Middle frontal gyrus (tissue), 1 donor: ENCODE results near the gene CAPN3.

Experiments used
- DNase-seq: peaks from one replicate; pipeline ENCODE4 v3.0.0-alpha.2; 2015; ENCODE audit warnings: low spot score; ENCODE audit errors: extremely low spot score

CAPN3 gene

DNA sequence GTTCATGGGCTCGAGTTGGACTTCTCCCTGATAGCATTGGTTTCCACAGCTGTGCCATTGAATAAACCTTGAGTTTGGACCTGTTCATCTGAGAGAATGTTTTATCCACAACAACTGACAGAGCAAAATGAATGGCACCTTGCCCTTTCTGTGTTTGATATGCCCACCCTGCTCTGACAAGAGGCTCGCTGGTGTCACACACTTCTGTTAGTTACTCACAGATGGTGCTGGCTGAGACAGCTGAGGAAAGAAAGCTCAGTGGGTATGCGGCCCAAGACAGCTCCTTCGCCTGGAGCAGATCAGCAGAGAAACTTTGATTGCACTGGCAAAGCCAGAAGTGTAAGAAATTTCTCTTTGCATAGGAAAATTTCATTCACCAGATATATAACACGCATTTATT lies 2.5 kb upstream of the CAPN3 start:
- DNase-seq = no peak

DNA sequence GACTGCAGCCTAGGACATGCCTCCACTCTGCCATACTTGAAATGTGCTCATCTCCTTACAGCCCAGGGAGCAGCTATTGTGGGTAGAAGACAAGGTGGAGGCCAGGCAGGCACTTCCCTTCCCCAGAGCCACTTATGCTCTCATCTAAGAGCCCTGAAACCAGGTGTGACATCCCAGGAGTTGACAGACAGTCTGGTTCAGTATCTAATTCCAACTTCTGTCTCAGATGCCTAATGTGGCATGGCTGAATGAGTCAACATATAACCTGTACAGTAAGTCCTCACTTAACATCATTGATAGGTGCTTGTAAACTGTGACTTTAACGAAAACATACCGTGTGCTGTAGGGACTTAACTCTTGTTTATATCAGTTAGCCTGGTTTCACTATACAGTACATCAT lies 1.2 kb upstream of the CAPN3 start:
- DNase-seq = no peak

DNA sequence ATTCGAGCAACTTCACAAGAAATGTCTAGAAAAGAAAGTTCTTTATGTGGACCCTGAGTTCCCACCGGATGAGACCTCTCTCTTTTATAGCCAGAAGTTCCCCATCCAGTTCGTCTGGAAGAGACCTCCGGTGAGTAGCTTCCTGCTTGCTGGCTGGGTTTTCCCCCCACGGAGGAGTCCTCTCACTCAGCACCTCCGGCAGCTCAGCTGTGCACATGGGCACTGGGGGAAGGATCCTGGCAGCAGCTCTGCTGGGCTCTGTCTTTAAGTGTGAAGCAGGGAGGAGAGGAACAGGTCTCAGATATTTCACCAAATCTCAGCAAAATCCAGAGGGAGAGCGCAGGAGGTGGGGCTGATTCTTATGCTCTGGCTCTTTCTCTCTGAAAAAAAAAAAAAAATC lies 684 bp downstream of the CAPN3 start:
- DNase-seq = no peak

DNA sequence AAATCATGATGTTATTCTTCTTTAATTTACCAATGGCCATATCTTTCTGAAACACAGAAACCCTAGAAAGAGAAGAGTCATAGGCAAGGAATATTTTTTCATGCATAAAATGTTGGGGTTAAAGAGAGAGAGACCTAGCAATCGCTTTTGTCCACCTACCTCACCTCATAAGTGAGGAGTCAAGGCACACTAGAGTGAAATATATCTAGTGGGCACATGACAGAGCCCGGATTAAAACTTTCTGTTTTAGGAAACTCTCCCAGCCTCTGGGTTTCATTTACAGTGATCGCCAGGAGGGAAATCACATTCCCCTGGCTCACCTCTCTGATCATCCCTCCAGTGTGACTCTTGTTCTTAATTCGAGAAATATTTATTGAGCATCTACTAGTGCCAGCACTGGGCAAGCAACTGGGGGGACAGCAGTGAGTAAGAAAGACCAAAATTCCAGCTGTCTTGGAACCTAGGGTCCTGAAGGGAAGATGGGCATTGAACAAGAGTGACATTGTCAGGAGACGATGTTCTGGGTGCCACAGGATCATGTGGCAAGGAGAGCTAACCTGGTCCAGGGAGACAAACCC lies 1.3 kb downstream of the CAPN3 start:
- DNase-seq = no peak

- DNase-seq = no peak
Measured at GRCh38 chr15:42363487-42363886, 4.2 kb downstream of the CAPN3 start.

DNA sequence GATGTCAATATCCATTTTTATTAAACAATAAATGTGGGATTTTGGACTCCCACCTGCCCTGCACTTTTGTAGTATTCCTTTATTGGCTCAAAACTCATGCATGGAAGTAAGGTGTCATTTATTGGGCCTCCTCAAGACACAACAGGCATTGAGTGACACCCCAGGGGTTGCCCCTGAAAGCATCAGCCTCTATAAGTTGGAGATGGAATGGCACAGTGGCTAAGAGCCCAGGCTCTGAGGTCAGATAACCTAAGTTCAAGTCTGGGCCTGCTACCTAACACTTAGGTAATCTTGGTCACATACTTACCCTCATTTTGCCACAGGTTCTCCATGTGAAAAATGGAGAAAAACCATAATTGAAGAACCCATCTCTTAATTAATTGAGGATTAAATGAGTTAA lies 4.6 kb downstream of the CAPN3 start:
- no peak for DNase-seq

- no peak for DNase-seq
Measured at GRCh38 chr15:42364529-42364928, 5.2 kb downstream of the CAPN3 start.

- DNase-seq = no peak
Measured at GRCh38 chr15:42365921-42366550, 6.7 kb downstream of the CAPN3 start.

GRCh38 chr15:42367041-42367440 lies 7.7 kb downstream of the CAPN3 start:
- DNase-seq = no peak

DNA sequence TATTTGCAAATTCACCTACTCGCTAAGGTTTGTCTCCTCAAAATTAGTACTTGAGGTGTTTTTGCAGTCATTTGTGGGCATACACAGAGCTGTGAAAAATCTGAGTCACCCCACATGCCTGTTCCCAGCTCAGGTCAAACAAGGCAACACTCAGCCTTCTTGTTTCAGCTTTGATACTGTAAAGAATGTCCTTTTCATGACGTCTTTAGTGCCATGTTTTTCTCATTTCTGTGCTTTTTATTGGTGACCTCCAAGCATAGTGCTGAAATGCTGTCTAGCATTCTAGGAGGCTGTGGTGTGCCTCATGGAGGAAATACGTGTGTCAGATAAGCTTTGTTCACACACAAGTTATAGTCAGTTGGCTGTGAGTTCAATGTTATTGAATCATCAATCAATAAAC lies 8.8 kb downstream of the CAPN3 start:
- no peak for DNase-seq

DNA sequence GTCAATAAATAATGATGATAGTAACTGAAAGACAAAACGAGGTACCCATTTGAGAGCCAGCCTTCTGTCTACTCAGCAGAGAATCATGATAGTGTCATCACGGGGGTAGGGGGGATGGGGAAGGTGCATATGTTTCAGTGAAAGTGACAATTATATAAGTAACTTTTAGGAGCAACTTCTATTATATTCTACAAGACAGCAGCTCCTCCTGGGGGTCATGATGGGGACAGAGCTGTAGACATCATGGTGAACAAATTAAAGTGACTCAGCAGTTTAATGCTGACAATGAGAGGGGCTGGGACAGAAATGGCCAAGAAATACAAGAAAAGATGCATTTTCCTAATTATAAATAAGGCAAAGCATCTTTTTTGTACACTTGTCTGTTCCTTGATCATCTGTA lies 11.8 kb downstream of the CAPN3 start:
- no peak for DNase-seq

DNA sequence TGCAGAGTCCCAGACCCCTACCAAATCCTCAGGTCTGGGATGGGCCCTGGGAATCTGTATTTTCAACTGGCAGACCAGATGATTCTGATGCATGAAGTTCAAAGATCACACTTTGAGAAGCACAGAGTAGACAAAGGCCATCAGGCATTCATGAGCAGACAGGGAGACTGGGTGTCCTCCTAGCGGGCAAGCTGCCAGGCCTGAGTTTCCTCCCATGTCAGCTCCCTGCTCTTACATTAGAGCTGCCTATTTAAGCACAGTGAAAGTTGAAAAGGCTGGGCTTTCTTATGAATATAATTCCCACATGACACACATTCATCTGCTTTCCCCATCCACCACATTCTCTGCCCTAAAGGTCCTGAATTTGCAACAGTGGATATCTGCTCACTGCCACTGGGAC lies 14.0 kb downstream of the CAPN3 start:
- DNase-seq = no peak

GRCh38 chr15:42373936-42374335 lies 14.6 kb downstream of the CAPN3 start:
- DNase-seq = no peak

- DNase-seq = no peak
Measured at GRCh38 chr15:42374810-42375209, 15.5 kb downstream of the CAPN3 start.

- no peak for DNase-seq
Measured at GRCh38 chr15:42375252-42375651, 16.0 kb downstream of the CAPN3 start.

DNA sequence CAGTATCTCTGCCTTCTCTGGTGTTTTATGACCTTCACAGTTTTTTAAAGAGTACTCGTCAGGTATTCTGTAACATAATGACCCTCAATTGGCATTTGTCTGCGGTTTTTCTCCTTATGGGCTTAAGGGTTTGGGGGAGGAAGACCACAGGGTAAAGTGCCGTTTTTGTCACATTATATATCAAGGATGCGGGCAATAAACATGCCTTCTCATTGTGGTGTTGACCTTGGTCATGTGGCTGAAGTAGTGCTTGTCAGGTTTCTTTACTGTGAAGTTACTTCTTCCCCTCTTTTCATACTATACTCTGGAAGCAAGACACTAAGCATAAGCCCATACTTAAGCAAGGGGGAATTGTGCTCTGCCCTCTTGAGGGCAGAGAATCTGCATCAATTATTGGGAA lies 16.6 kb downstream of the CAPN3 start:
- no peak for DNase-seq

- no peak for DNase-seq
Measured at GRCh38 chr15:42378011-42378410, 18.7 kb downstream of the CAPN3 start.

DNA sequence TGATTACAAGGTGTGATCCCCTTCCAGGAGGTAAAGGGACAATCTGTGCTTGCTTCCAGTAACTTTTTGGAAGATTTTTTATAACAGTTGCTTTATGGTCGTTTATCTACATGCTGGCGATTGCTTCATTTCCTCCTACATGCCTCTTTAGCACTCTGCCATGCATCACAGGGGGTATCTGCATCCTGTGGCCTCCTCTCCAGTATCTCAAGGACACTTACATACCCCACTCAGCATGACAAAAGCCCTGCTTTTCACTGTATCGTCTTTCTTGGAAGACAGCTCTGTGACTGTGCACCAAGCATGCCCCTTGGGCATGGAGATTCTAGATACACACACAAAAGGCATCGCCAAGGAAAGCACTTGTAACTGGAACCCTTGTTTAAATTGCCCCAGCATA lies 25.3 kb downstream of the CAPN3 start:
- DNase-seq = no peak

GRCh38 chr15:42385206-42385979 lies 26.1 kb downstream of the CAPN3 start:
- no peak for DNase-seq

GRCh38 chr15:42385980-42386700 lies 26.8 kb downstream of the CAPN3 start:
- DNase-seq = no peak

GRCh38 chr15:42387603-42388002 lies 28.3 kb downstream of the CAPN3 start:
- DNase-seq = no peak

DNA sequence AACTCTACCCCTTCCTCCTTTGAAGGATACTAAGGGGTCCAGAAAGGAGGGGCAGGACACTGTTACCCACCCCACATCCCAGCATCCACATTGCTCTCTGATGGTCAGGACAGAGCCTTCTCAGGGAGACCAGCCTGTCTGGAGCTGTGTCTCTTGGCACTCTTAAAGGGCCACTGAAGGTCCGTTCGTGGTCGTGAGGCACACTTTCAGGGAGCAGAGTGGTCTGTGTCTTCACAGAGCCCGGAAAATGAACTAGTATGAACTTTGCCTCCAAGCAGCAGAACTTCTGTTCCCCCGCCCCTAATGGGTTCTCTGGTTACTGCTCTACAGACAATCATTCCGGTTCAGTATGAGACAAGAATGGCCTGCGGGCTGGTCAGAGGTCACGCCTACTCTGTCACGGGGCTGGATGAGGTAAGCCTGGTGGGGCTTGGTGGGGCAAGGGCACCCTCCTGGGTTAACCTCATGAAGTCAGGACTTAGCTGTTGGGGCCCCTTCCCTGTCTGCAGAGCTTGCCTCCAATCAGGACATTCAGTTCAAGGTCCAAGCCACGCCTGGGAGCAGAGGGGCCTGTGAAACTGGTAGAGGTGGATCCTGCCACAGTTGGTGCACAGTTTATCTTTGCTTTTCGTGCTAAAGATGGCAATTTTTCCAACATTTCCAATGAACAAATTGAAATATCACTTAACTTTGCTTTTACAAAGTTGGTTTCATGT lies 33.2 kb downstream of the CAPN3 start:
- no peak for DNase-seq
